Endothelial cell of umbilical vein (primary cell): ENCODE results near the gene LRRC10B. TPM values are rescaled to one million over a fixed set of nuclear protein-coding genes. Genes with fewer than 3 reads are reported as not detected.

Experiments
- BruUV-seq: library from RNA; stranded (reverse); fragments of 400-500 nt; replicated peaks from 2 replicates; lab custom pipeline; 2021; lab: Mats Ljungman, UMichigan
- CTCF ChIA-PET: fragments of 300-600, 350-600 bp; sonication (Branson Sonifier 250); formaldehyde crosslinking; loops from one replicate; lab custom pipeline; 2021; ENCODE audit warnings: antibody characterized with exemption, inconsistent platforms; lab: Charles Lee
- POLR2A ChIA-PET: fragments of 300-600, 350-600 bp; sonication (Branson Sonifier 250); formaldehyde crosslinking; loops from one replicate; lab custom pipeline; 2021; ENCODE audit warnings: antibody characterized with exemption, inconsistent platforms; lab: Charles Lee
- DNase-seq: peaks from one replicate; pipeline ENCODE4 v3.0.0-alpha.2; 2011; ENCODE audit warnings: low read depth, low spot score
- FAIRE-seq: peaks from 2 replicates; lab custom pipeline; 2011; peaks lifted over from hg19 to GRCh38; lab: Jason Lieb, UNC
- H2AFZ ChIP-seq: 2 replicates; pipeline ENCODE4 v1.6.0; 2012; ENCODE audit warnings: low read depth, low read length, control low read depth, inconsistent platforms
- H3K27ac ChIP-seq: 2 replicates; pipeline ENCODE4 v1.5.1; 2011; ENCODE audit warnings: low read depth, mild to moderate bottlenecking, control low read depth, low read length, moderate library complexity; ENCODE audit not compliant: insufficient read depth
- H3K27me3 ChIP-seq, 2 experiments: 2 replicates each; pipeline versions ENCODE4 v1.6.0 to v1.6.1; 2011; ENCODE audit warnings: low read length in 2 of 2, mixed read lengths in 1 of 2; ENCODE audit not compliant: control insufficient read depth in 2 of 2, insufficient read depth in 2 of 2
- H3K36me3 ChIP-seq, 2 experiments: 2 replicates in 1 of 2; 3 replicates in 1 of 2; pipeline ENCODE4 v1.5.1; 2011; ENCODE audit warnings: low read length in 2 of 2, mild to moderate bottlenecking in 1 of 2, moderate library complexity in 1 of 2; ENCODE audit not compliant: control insufficient read depth in 2 of 2, insufficient read depth in 2 of 2; ENCODE audit errors: extremely low read depth in 1 of 2
- H3K4me1 ChIP-seq: 3 replicates; pipeline ENCODE4 v1.5.1; 2011; ENCODE audit warnings: mild to moderate bottlenecking, low read length; ENCODE audit not compliant: control insufficient read depth, insufficient read depth; ENCODE audit errors: extremely low read depth
- H3K4me2 ChIP-seq: 2 replicates; pipeline ENCODE4 v1.6.1; 2011; ENCODE audit warnings: low read length, control low read depth, mixed read lengths; ENCODE audit not compliant: insufficient read depth
- H3K4me3 ChIP-seq, 3 experiments: fragments of 200-600 bp in 1 of 3; sonication (generic), shearing (Covaris generic) in 1 of 3; replicated peaks in 1 of 3; 2 replicates each; pipeline ENCODE4 v1.5.1; 2011 to 2016; ENCODE audit warnings: control low read depth in 3 of 3, low read length in 3 of 3, mild to moderate bottlenecking in 2 of 3, inconsistent platforms in 1 of 3, low read depth in 1 of 3, moderate library complexity in 1 of 3; ENCODE audit not compliant: insufficient read depth in 1 of 3
- H3K79me2 ChIP-seq: 2 replicates; pipeline ENCODE4 v1.6.0; 2012; ENCODE audit warnings: low read length, inconsistent platforms; ENCODE audit not compliant: control insufficient read depth, insufficient read depth
- H3K9ac ChIP-seq: replicated peaks from 2 replicates; pipeline ENCODE3; 2011; ENCODE audit warnings: low read length, control low read depth; ENCODE audit not compliant: insufficient read depth; ENCODE audit errors: extremely low read depth
- H3K9me1 ChIP-seq: replicated peaks from 3 replicates; pipeline ENCODE4 v1.6.0; 2011; ENCODE audit warnings: mild to moderate bottlenecking, low read length; ENCODE audit not compliant: control insufficient read depth, insufficient read depth; ENCODE audit errors: extremely low read depth
- H3K9me3 ChIP-seq: replicated peaks from 2 replicates; pipeline ENCODE4 v1.5.1; 2012; ENCODE audit warnings: low read length, inconsistent platforms; ENCODE audit not compliant: control insufficient read depth, insufficient read depth
- H4K20me1 ChIP-seq: replicated peaks from 2 replicates; pipeline ENCODE3; 2011; ENCODE audit warnings: mild to moderate bottlenecking, low read length; ENCODE audit not compliant: control insufficient read depth, insufficient read depth; ENCODE audit errors: extremely low read depth
- EZH2 ChIP-seq: IDR thresholded peaks from 2 replicates; pipeline ENCODE4 v1.6.1; 2012; ENCODE audit warnings: borderline replicate concordance, low read depth, mild to moderate bottlenecking, moderate library complexity, low read length, inconsistent platforms; ENCODE audit not compliant: severe bottlenecking
- FOS ChIP-seq: IDR thresholded peaks from 2 replicates; pipeline ENCODE4 v1.6.1; 2011; ENCODE audit warnings: mild to moderate bottlenecking, low read length, moderate library complexity, borderline replicate concordance; ENCODE audit not compliant: insufficient read depth
- GATA2 ChIP-seq: IDR thresholded peaks from 2 replicates; pipeline ENCODE4 v1.7.0; 2011; ENCODE audit warnings: low read depth, mild to moderate bottlenecking, moderate library complexity, mixed read lengths, low read length; ENCODE audit not compliant: insufficient read length, insufficient read depth
- JUN ChIP-seq: IDR thresholded peaks from 2 replicates; pipeline ENCODE4 v1.6.1; 2011; ENCODE audit warnings: borderline replicate concordance, low read depth; ENCODE audit not compliant: insufficient read length, insufficient read depth
- MYC ChIP-seq: IDR thresholded peaks from one replicate; pipeline ENCODE4 v1.6.1; 2011; ENCODE audit warnings: mild to moderate bottlenecking, low read depth, low read length
- POLR2A ChIP-seq: IDR thresholded peaks from 2 replicates; pipeline ENCODE4 v1.6.1; 2012; ENCODE audit warnings: low read depth, mild to moderate bottlenecking, control low read depth, low read length
- POLR2AphosphoS5 ChIP-seq: IDR thresholded peaks from 2 replicates; pipeline ENCODE4 v1.6.1; 2012; ENCODE audit warnings: low read depth, mild to moderate bottlenecking, control low read depth, low read length, moderate library complexity; ENCODE audit not compliant: insufficient read depth
- dilution Hi-C: fragments of 300-500 bp; cut with MboI; formaldehyde crosslinking; loops from one replicate; pipeline ENCODE4 v1.15.0; 2019; ENCODE audit warnings: low sequenced_read_pairs; ENCODE audit not compliant: extremely low pct_ligation_motif_present
- intact Hi-C: fragments of 100-400 bp; cut with micrococcal nuclease; formaldehyde crosslinking; loops from one replicate; pipeline ENCODE4 v1.10.0; 2022
- polyA plus RNA-seq, 4 experiments: library from polyadenylated mRNA; depleted of rRNA in 3 of 4; stranded (reverse) in 3 of 4; unstranded in 1 of 4; fragments of >200 nt; gene quantifications; 2 replicates each; pipeline versions ENCODE4 v1.2.1 to v1.2.3, GENCODE V29; 2011 to 2012; ENCODE audit warnings: missing spikeins in 1 of 4
- total RNA-seq: library from RNA; stranded (reverse); gene quantifications from 2 replicates; pipeline ENCODE4 v1.2.3, GENCODE V29; 2021
- TF ChIP-seq, protein P1 (sequence below): IDR thresholded peaks from 2 replicates; pipeline ENCODE4 v1.6.1; 2011; ENCODE audit not compliant: insufficient read depth, insufficient read length
- TF ChIP-seq, protein P2 (sequence below), 2 donors: IDR thresholded peaks; 1 replicate in 1 of 2; 2 replicates in 1 of 2; pipeline ENCODE4 v1.5.1; 2011; ENCODE audit warnings: low read length in 2 of 2, mild to moderate bottlenecking in 2 of 2, moderate library complexity in 2 of 2, control low read depth in 1 of 2, inconsistent platforms in 1 of 2, low read depth in 1 of 2; ENCODE audit not compliant: insufficient read depth in 1 of 2; ENCODE audit errors: extremely low read depth in 1 of 2

Gene LRRC10B
- total and polyA plus RNA-seq, 2 donors (not counting 3 experiments of a cell fraction or from before 2014, with no cell fraction given): not detected

DNA sequence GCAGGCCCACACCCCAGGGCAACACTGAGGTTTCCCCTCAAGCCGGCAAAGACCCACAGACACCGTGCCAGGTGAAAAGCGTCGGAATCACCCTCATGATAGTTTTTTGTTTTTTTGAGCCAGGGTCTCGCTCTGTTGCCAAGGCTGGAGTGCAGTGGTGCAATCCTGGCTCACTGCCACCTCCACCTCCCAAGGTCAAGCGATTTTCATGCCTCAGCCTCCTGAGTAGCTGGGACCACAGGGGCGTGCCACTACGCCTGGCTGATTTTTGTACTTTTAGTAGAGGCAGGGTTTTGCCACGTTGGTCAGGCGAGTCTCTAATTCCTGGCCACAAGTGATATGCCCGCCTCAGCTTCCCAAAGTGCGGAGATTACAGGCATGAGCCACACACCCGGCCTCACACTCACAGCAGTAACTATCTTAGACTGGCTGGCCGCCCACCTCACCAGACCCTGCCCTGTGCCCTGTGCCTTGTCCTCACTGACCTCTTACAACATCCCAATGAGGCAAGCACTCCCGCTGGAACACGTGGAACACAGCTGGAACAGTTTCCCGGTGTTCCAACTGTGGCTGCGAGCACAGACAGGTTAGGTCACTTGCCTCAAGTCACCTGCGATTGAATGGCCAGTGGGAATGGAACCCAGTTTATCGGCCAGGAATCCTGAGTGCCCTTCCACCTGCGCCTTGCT, 21.1 kb downstream of the LRRC10B start:
- BruUV-seq: no TSS peak
- TF ChIP-seq JUN (no peak), GATA2 (no peak), POLR2A (no peak), MYC (no peak), POLR2AphosphoS5 (no peak), FOS (no peak), EZH2 (no peak)
- TF ChIP-seq, protein P1, sequence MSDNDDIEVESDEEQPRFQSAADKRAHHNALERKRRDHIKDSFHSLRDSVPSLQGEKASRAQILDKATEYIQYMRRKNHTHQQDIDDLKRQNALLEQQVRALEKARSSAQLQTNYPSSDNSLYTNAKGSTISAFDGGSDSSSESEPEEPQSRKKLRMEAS: no peak
- TF ChIP-seq, protein P2, sequence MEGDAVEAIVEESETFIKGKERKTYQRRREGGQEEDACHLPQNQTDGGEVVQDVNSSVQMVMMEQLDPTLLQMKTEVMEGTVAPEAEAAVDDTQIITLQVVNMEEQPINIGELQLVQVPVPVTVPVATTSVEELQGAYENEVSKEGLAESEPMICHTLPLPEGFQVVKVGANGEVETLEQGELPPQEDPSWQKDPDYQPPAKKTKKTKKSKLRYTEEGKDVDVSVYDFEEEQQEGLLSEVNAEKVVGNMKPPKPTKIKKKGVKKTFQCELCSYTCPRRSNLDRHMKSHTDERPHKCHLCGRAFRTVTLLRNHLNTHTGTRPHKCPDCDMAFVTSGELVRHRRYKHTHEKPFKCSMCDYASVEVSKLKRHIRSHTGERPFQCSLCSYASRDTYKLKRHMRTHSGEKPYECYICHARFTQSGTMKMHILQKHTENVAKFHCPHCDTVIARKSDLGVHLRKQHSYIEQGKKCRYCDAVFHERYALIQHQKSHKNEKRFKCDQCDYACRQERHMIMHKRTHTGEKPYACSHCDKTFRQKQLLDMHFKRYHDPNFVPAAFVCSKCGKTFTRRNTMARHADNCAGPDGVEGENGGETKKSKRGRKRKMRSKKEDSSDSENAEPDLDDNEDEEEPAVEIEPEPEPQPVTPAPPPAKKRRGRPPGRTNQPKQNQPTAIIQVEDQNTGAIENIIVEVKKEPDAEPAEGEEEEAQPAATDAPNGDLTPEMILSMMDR (IDR thresholded peaks at IDR 0.05; ENCODE audit: extremely low read depth in 1 of 2, insufficient read depth in 1 of 2, low read depth in 1 of 2, low read length in 2 of 2): no peak
- no peak overlapping the region for H3K4me3 ChIP-seq
- H2AFZ ChIP-seq: no peak overlapping the region
- DNase-seq (no peak), FAIRE-seq (no peak)
- CTCF ChIA-PET: interaction anchor here (1.1 to 4.0 kb wide), 4 partner anchors 9 to 109 kb away, joined by 3 to 27 read pairs (median 12); a partner anchor contains a TSS
- H3K36me3 ChIP-seq: no peaks in the 10 kb centered on the region
- H3K9me3 ChIP-seq: no peaks in the 10 kb centered on the region
- no peaks in the 10 kb centered on the region for H3K79me2 ChIP-seq
- no peak overlapping the region for H3K4me2 ChIP-seq
- intact Hi-C loops (no loop called here), dilution Hi-C loops (no loop called here)
- no peak overlapping the region for H3K27ac ChIP-seq
- no peak overlapping the region for H3K9ac ChIP-seq
- no peaks in the 10 kb centered on the region for H3K4me1 ChIP-seq
- POLR2A ChIA-PET: no interaction called here
- no peaks in the 10 kb centered on the region for H3K9me1 ChIP-seq
- no peaks in the 10 kb centered on the region for H3K27me3 ChIP-seq
- H4K20me1 ChIP-seq: no peaks in the 10 kb centered on the region
